Head of caudate nucleus (tissue), 42 donors: ENCODE measurements around the gene ELAVL1.

Experiments used
- DNase-seq, 42 donors: peaks; one replicate each; pipeline versions ENCODE4 v3.0.0 to v3.0.0-alpha.2; 2020 to 2021; ENCODE audit warnings: mixed read lengths in 7 of 42
- intact Hi-C: fragments of 100-400 bp; cut with DNase I; formaldehyde crosslinking; loops from one replicate; pipeline ENCODE4 v1.15.0; 2022

Gene ELAVL1

DNA sequence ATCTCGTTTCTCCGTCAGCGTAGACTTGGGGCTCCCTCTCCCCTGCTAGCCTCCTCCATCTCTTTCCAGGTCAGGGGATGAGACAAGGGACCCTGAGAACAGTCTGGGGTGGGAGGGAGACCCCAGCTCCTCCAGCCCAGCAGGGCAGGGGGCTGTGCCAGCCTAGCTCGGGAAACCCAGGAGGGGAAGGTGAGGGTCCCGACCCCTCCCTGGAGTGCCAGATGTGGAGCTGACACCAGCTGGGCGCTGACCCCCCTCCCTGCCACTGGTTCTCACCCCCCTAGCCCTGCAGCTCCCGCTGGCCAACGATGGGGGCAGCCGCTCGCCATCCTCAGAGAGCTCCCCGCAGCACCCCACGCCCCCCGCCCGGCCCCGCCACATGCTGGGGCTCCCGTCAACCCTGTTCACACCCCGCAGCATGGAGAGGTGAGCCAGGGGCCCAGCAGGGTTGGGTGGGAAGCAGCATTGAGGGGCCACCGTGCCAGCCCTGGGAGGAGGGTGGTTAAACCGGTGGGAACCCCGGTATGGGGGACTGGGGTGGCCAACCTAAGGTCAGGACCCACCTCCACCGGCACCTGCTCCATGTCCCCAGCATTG, 95.9 kb downstream of the ELAVL1 start:
- intact Hi-C loops: no loop called here
- peak in 1 of 42 donors; percentile 25 for DNase-seq

DNA sequence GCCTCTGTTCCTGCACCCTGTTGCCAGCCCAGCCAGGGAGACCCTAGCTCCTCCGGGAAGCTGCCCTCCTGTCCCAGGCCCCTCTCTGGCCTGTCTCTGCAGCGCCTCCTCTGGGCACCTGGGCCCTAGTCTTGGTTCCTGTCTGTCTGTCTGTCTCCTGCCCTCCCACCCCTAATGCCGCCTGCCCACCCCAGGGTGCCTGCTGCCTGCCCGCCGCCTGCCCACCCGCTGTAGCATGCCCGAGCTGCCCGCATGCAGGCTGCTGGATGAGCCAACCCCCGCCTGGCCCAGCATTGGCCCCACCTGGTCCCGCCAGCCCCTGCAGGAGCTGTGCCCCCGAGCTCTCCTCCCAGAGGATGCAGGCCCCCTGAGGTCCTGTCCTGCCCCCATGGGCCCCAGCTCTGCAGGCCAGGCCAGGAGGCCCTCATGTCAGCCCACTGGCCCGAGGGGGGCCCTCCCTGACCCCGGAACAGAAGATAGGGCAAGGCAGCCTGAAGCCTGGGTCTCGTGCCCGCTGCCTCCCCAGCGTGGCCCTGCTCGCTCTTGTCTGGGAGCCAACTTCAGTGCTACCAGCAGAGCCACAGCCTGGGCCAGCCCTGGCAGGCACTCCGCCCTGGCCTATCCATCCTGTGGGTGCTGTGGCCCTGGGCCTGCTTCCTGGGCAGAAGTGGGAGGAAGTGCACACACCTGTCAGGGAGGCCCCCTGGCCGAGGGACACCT, 96.5 kb downstream of the ELAVL1 start:
- intact Hi-C loops: no loop called here
- DNase-seq: peak in 1 of 42 donors; percentile 32
